ENCODE results near the gene CCDC149. TPM values are rescaled to one million over a fixed set of nuclear protein-coding genes. Genes with fewer than 3 reads are reported as not detected.
A peak's percentile ranks its signal among the peaks of the same experiment; 100 is the strongest.

CCDC149 gene
- total RNA-seq, 1 experiment from 2014 or later, result 1.4 TPM

DNA sequence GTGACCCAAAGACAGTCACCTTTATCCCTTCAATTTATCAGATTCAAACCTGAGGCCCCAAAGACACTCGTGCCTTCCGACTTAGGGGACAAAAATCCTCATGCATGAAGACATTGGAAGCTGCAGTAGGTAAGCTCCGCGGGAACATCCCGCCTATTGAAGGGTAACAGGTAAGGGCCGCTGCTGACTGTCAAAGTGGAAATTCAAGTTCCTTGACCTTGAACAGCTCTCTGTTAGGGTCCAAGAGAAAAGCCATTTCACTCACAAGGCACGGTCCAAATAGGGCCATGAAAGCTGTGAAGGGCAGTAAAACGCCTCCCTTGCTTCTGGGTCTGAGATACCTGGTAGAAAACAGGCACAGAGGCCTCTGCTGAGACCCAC, 34.2 kb downstream of the CCDC149 start:
- DNase-seq, result peak; percentile 26
- H3K27me3 ChIP-seq (ENCODE audit: control insufficient read depth, insufficient read depth, low read length), result no peaks in the 10 kb centered on the region
- H3K4me3 ChIP-seq (ENCODE audit: insufficient read depth, low read depth, low read length), result no peak overlapping the region
- no peaks in the 10 kb centered on the region for H3K36me3 ChIP-seq (replicated peaks; ENCODE audit: control insufficient read depth, insufficient read depth, low read length)

DNA sequence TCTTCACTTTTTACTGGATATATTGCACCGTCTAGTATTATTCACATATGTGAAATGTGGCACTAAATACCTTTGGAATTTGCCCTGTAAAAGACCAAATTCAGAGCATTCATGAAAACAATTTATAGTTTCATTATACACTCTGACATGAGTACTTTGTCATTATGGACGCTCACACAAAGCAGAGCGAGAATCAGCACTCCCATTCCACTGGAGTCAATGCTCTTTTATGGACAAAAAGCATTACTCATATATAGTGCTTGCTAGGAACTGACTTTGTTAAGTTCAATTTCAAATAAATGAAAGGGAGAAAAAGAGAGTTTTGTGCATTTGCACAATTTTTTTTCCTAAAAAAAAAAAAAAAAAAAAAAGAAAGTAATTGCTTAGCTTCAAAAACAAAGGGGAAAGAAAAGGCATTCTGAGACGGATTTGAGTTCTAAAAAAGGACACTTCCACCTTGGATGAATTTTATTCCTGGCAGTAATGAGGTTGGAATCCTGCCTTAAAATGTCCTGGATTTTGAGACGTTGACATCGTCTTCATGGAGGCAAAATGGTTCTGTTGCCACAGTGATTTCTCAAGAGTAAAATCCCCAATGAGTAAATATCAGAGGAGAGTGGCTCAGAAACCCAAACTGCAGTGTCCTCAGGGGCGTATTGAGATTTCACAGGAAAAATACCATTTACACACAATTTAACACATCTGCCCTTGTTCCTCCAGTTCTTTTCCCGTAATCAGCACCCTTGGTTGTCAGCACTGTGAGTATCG, 34.8 kb downstream of the CCDC149 start:
- no peaks in the 10 kb centered on the region for H3K27me3 ChIP-seq (ENCODE audit: control insufficient read depth, insufficient read depth, low read length)
- no peak overlapping the region for H3K4me3 ChIP-seq (ENCODE audit: insufficient read depth, low read depth, low read length)
- H3K36me3 ChIP-seq (replicated peaks; ENCODE audit: control insufficient read depth, insufficient read depth, low read length), result no peaks in the 10 kb centered on the region
- DNase-seq, result no peak

DNA sequence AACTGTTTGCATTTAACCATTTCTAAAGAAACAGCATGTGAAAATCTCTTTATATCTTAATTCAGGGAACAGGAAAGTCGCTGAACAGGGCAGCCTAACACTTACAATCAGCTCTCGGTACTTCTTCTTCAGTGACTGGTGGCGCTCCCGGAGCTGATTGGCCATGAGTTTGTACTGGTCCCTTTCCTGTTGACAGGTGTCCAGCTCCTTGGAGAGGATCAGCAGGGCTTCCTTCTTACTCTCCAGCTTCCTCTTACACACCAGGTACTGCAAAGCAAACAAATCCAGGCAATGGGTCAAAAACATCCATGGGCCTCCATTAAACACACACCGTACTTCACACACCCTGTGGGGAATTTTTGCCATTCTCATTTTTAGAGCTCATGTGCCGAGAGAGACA, 36.4 kb downstream of the CCDC149 start:
- Histone ChIP-seq H3K27me3 (ENCODE audit: control insufficient read depth, insufficient read depth, low read length) (no peaks in the 10 kb centered on the region), H3K36me3 (replicated peaks; ENCODE audit: control insufficient read depth, insufficient read depth, low read length) (no peaks in the 10 kb centered on the region), H3K4me3 (ENCODE audit: insufficient read depth, low read depth, low read length) (no peak overlapping the region)
- DNase-seq, result no peak

DNA sequence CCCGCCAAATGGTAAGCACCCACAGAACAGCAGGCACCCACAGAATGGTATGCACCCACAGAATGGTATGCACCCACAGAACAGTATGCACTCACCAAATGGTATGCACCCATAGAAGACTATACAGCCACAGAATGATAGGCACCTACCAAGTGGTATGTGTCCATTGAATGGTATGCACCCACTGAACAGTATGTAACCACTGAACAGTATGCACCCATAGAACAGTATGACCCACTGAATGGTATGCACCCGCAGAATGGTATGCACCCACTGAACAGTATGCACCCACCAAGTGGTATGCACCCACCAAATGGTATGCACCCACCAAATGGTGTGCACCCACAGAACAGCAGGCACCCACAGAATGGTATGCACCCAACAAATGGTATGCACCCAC, 40.1 kb downstream of the CCDC149 start:
- no peak for DNase-seq
- Histone ChIP-seq H3K27me3 (ENCODE audit: control insufficient read depth, insufficient read depth, low read length) (no peaks in the 10 kb centered on the region), H3K36me3 (replicated peaks; ENCODE audit: control insufficient read depth, insufficient read depth, low read length) (no peaks in the 10 kb centered on the region; the same call in 1 of the 2 replicates), H3K4me3 (ENCODE audit: insufficient read depth, low read depth, low read length) (no peak overlapping the region)

DNA sequence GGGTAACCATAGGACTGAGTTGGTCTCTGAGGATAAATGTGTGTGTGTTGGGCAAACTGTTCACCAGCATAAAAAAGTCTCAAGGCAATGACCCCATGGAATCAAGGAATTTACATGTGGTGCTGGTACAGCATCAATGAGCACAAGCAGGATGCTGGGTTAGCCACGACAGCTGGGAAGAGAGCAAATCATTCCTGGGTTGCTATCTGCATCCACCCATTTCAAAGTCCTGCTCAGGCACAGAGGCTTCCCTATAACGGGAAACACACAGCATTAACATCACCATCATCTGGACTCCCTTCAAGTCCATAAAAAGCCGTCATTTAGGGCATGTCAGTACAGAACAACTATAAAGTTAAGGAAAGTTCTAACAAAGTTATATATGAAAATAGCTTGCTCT, 41.6 kb downstream of the CCDC149 start:
- H3K4me3 ChIP-seq (ENCODE audit: insufficient read depth, low read depth, low read length), result no peak overlapping the region
- no peak for DNase-seq
- H3K27me3 ChIP-seq (ENCODE audit: control insufficient read depth, insufficient read depth, low read length), result no peaks in the 10 kb centered on the region
- no peaks in the 10 kb centered on the region; the same call in 1 of the 2 replicates for H3K36me3 ChIP-seq (replicated peaks; ENCODE audit: control insufficient read depth, insufficient read depth, low read length)

DNA sequence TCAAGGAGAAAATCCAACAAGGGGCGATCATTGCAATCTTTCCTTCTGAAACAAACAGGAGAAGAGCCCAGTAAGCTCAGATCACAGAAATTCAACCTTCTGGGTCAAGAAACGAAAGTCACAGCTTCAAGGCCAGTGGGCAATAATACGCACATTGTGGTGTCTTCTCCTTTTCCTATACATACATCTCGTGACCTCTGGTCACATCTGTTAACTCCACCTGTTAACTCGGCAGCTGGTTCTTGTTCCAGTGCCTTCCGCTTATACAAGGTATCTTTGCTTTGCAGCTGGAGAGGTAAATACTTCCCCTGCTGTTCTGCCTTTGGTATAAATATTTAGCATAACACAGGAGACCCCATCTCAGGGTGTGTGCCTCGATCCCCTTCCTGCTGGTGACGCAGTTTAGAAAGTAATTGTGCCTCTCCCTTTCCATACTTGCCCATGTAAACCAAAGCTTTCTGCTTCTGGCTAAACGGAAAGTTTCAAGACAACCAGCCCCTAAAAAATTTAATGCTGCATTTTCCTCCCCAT, 45.0 kb downstream of the CCDC149 start:
- Histone ChIP-seq H3K27me3 (ENCODE audit: control insufficient read depth, insufficient read depth, low read length) (no peaks in the 10 kb centered on the region), H3K36me3 (replicated peaks; ENCODE audit: control insufficient read depth, insufficient read depth, low read length) (no peaks in the 10 kb centered on the region; the same call in 1 of the 2 replicates), H3K4me3 (ENCODE audit: insufficient read depth, low read depth, low read length) (no peak overlapping the region)
- DNase-seq, result peak; percentile 65

DNA sequence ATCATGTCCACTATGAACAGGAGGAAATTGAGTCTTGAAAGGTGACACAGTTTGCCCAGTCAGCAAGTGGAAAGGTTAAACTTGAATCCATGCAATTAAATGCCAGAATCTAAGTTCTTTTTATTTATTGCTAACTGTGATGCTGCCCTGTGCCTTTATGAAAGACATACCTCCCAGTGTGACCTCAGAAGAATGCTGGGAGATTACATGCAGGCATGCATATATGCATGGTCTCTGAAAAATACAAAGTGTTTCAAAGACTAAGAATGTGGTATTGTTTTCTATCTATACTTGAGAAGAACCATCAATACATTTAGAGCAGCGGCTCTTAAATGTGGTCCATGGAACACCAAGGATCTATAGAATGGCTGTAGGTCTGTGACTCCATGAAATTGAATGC, 45.6 kb downstream of the CCDC149 start:
- Histone ChIP-seq H3K4me3 (ENCODE audit: insufficient read depth, low read depth, low read length) (no peak overlapping the region), H3K36me3 (replicated peaks; ENCODE audit: control insufficient read depth, insufficient read depth, low read length) (no peaks in the 10 kb centered on the region; the same call in 1 of the 2 replicates), H3K27me3 (ENCODE audit: control insufficient read depth, insufficient read depth, low read length) (no peaks in the 10 kb centered on the region)
- DNase-seq, result no peak

DNA sequence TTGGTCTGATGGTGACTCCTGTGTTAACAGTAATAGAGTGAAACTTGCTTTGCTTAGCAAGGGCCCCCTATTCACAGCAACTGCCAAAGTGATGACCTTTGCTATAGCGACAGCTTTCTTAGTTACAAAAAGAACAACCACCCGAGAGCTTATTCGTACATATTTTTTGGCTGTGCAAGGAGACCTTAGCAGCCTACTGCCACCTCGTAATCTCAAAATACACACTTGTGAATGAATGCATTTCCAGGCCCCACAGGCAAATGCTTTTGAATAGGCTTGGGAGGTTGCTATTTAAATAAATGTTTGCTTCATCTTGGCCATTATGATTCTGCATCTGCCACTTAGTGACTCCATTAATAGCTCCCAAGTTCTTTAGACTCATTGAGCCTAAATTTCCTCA, 47.4 kb downstream of the CCDC149 start:
- no peaks in the 10 kb centered on the region for H3K27me3 ChIP-seq (ENCODE audit: control insufficient read depth, insufficient read depth, low read length)
- no peaks in the 10 kb centered on the region; the same call in 1 of the 2 replicates for H3K36me3 ChIP-seq (replicated peaks; ENCODE audit: control insufficient read depth, insufficient read depth, low read length)
- no peak overlapping the region for H3K4me3 ChIP-seq (ENCODE audit: insufficient read depth, low read depth, low read length)
- no peak for DNase-seq

DNA sequence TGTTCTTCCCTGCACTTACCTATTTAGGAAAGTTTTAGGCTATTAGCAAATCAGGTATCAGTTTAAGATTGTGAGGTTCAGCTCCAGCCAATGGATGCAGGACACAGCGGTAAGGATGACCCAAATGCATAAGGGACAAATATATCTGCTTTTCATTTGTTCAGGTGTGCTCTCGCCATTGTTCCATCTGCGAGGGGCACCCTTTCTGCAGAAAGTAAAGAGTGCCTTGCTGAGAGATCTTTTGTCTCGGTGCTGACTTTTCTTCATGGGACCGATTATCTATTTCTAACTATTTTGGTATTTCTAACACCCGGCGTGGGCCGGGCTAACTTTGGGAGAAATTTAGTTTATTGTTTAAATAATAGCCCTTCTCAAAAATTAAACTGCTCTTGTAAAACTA, 49.0 kb downstream of the CCDC149 start:
- Histone ChIP-seq H3K36me3 (replicated peaks; ENCODE audit: control insufficient read depth, insufficient read depth, low read length) (no peaks in the 10 kb centered on the region; the same call in 1 of the 2 replicates), H3K27me3 (ENCODE audit: control insufficient read depth, insufficient read depth, low read length) (no peaks in the 10 kb centered on the region), H3K4me3 (ENCODE audit: insufficient read depth, low read depth, low read length) (no peak overlapping the region)
- DNase-seq, result no peak

DNA sequence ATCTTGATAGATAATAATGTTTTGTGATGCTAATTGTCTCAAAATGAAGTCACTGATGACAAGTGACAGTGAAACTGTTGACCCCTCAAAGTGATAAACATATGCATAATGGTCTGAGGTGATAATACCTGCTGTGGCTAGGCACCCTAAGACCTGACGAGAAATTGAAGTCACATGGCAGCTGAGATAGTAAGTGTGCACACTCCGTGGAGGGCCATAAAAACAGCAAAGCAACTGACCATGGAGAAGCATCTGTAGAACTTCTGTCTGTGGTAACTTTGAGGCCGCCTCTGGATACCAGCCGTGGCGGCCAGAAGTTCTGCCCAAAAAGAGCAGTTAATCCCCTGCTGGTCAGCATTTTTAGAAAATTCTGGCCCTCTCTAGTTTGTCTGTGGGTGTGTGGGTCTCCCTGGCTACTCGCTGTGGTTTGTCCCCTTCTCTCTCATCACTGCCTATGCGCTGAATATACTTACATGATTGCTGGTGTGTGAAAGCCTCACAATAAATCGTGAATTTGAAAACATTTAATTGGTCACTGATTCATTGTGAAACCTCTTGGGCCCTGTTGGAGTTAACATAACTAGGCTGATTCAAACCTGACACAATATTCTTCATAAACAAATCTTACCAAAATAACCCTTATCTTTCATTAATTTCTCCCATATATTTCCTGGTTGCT, 50.6 kb downstream of the CCDC149 start:
- Histone ChIP-seq H3K4me3 (ENCODE audit: insufficient read depth, low read depth, low read length) (no peak overlapping the region), H3K36me3 (replicated peaks; ENCODE audit: control insufficient read depth, insufficient read depth, low read length) (no peaks in the 10 kb centered on the region), H3K27me3 (ENCODE audit: control insufficient read depth, insufficient read depth, low read length) (no peaks in the 10 kb centered on the region)

DNA sequence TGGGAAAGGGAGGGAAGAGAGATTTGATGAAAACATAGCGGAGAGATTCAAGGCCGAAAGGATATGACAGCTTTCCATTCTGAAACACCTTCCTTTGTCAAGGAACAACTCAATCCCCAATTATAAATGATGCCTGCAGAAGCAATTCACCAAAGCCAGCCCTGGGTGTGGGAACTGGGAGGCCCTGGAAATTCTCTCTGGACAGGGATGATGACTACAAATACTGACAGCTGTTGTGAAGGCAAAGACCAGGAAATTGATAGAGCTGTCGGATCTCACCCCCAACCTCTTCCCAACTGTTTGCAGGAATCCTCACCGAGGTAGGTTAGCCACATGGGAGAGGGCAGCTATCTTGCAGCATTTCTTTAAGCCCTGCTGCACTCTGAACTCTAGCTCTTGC, 54.3 kb downstream of the CCDC149 start:
- DNase-seq, result no peak
- no peaks in the 10 kb centered on the region for H3K27me3 ChIP-seq (ENCODE audit: control insufficient read depth, insufficient read depth, low read length)
- H3K4me3 ChIP-seq (ENCODE audit: insufficient read depth, low read depth, low read length), result no peak overlapping the region
- H3K36me3 ChIP-seq (replicated peaks; ENCODE audit: control insufficient read depth, insufficient read depth, low read length), result no peaks in the 10 kb centered on the region

More for the DNA sequence above, 50.6 kb downstream of the CCDC149 start:
- DNase-seq, result no peak

DNA sequence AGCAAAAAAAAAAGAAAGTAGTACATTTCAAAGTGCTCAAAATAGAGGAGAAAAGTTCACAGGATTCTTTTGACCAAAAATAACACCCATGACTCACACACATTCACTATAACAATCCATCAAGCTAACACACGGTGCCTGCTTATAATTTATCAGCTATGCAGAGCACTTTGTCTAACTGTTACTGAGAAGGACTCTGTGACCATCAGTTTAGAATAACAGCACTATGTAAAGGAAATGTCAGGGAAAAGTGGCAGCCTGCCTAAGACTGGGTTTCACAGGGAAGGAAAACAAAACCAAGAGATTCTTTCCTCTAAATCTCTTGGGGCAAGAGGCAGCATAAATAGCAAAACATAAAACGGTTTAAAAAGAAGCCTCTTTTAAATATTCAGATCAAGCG, 54.8 kb downstream of the CCDC149 start:
- no peaks in the 10 kb centered on the region for H3K36me3 ChIP-seq (replicated peaks; ENCODE audit: control insufficient read depth, insufficient read depth, low read length)
- H3K4me3 ChIP-seq (ENCODE audit: insufficient read depth, low read depth, low read length), result no peak overlapping the region
- H3K27me3 ChIP-seq (ENCODE audit: control insufficient read depth, insufficient read depth, low read length), result no peaks in the 10 kb centered on the region
- DNase-seq, result no peak

DNA sequence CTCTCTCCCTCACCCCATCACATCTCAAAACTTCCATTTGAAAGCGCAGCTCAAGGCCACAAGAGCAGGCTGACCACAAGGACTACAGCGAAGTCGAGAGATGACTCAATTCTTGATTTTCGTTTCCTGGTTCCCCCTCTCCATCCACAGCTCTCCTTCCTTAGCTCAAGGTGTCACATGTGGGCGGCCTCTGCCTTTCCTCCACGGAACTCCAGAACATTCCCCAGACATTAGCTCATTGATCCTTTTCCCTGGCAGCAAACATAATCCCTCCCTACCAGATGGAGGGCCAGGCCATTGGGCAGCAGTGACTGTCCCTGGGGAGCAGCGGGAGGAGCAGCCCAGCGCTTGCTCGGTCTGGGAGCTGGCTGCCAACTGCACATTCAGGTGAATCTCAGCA, 56.3 kb downstream of the CCDC149 start:
- Histone ChIP-seq H3K27me3 (ENCODE audit: control insufficient read depth, insufficient read depth, low read length) (no peaks in the 10 kb centered on the region), H3K36me3 (replicated peaks; ENCODE audit: control insufficient read depth, insufficient read depth, low read length) (no peaks in the 10 kb centered on the region), H3K4me3 (ENCODE audit: insufficient read depth, low read depth, low read length) (no peak overlapping the region)
- peak; percentile 30 for DNase-seq

DNA sequence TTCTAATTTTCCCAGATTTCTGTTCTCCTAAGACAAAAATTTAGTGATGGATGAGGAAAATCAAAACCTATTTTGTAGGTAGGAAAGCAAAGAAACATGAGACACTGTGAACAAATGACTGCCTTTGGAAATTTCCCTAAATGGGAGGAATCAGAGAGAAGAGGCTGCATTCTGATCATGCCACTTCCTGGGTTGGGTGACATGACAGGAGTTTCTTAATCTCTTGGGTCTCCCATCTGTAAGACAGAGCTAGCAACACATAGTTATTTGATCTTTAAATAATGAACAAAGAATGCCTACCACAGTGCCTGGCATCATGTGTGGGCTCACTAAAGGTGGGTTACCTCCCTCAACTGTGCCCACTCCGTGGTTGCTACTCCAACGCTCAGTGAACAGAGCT, 57.1 kb downstream of the CCDC149 start:
- no peaks in the 10 kb centered on the region for H3K27me3 ChIP-seq (ENCODE audit: control insufficient read depth, insufficient read depth, low read length)
- H3K36me3 ChIP-seq (replicated peaks; ENCODE audit: control insufficient read depth, insufficient read depth, low read length), result no peaks in the 10 kb centered on the region
- DNase-seq, result no peak
- H3K4me3 ChIP-seq (ENCODE audit: insufficient read depth, low read depth, low read length), result no peak overlapping the region

DNA sequence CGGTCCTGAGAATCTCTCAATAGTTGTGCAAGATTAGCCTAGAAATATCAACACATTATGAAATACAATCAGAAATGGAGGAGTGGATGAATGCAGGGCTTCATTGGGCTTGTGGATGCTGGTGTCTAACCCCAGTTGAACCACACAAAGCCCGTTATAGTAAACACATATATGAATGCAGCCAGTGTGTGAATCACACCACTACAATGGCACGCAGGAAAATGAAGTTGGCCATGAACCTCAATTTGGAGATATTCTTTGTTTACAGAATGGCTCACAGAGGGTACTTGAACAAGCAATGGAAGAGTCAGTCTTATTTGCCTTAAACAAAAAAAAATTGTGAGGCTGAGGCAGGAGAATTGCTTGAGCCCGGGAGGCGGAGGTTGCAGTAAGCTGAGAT, 59.7 kb downstream of the CCDC149 start:
- no peak for DNase-seq

More for the DNA sequence above, 59.7 kb downstream of the CCDC149 start:
- no peaks in the 10 kb centered on the region for H3K36me3 ChIP-seq (replicated peaks; ENCODE audit: control insufficient read depth, insufficient read depth, low read length)
- no peak overlapping the region for H3K4me3 ChIP-seq (ENCODE audit: insufficient read depth, low read depth, low read length)
- H3K27me3 ChIP-seq (ENCODE audit: control insufficient read depth, insufficient read depth, low read length), result no peaks in the 10 kb centered on the region; the same call in 1 of the 2 replicates
